H4 (cell line): ENCODE data around the gene HSD11B2. TPM values are rescaled to one million over a fixed set of nuclear protein-coding genes. Genes with fewer than 3 reads are reported as not detected.
A peak's percentile ranks its signal among the peaks of the same experiment; 100 is the strongest.

Experiments
- DNase-seq: peaks from one replicate; pipeline ENCODE4 v3.0.0-alpha.2; 2015; ENCODE audit warnings: low spot score
- total RNA-seq: library from RNA; depleted of rRNA; stranded (reverse); fragments of >200 nt; shearing (Covaris generic); gene quantifications from 2 replicates; pipeline ENCODE4 v1.2.3, GENCODE V29; 2014

The HSD11B2 gene
- total RNA-seq, 1 experiment from 2014 or later = 0.10 TPM

- no peak for DNase-seq
These were observed 1.6 kb downstream of the HSD11B2 start for GRCh38 chr16:67432506-67432890.

- no peak for DNase-seq
These were observed 2.3 kb downstream of the HSD11B2 start for GRCh38 chr16:67433131-67433719.

- no peak for DNase-seq
These were observed 4.8 kb downstream of the HSD11B2 start for GRCh38 chr16:67435758-67436164.

DNA sequence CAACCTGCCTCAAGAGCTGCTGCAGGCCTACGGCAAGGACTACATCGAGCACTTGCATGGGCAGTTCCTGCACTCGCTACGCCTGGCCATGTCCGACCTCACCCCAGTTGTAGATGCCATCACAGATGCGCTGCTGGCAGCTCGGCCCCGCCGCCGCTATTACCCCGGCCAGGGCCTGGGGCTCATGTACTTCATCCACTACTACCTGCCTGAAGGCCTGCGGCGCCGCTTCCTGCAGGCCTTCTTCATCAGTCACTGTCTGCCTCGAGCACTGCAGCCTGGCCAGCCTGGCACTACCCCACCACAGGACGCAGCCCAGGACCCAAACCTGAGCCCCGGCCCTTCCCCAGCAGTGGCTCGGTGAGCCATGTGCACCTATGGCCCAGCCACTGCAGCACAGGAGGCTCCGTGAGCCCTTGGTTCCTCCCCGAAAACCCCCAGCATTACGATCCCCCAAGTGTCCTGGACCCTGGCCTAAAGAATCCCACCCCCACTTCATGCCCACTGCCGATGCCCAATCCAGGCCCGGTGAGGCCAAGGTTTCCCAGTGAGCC is 5.8 kb downstream of the HSD11B2 start:
- DNase-seq = no peak

DNA sequence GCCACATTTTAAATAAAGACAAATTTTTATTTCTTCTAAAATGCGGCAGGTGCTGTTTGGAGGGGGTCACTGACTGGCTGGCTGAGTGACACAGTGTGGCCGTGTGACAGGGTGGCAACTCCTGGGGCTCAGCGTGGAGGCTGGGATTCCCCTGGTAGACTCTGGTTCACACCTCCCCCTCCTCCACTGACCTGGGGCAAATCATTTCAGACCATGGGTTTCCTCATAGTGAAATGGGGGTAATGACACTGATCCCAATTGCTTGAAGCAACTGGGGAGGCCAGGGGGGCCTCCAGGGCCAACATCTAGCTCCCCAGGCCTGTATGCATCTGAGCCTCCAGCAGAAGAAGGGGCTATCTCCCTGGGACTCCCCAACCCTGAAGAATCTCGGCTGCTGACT is 6.6 kb downstream of the HSD11B2 start:
- no peak for DNase-seq

DNA sequence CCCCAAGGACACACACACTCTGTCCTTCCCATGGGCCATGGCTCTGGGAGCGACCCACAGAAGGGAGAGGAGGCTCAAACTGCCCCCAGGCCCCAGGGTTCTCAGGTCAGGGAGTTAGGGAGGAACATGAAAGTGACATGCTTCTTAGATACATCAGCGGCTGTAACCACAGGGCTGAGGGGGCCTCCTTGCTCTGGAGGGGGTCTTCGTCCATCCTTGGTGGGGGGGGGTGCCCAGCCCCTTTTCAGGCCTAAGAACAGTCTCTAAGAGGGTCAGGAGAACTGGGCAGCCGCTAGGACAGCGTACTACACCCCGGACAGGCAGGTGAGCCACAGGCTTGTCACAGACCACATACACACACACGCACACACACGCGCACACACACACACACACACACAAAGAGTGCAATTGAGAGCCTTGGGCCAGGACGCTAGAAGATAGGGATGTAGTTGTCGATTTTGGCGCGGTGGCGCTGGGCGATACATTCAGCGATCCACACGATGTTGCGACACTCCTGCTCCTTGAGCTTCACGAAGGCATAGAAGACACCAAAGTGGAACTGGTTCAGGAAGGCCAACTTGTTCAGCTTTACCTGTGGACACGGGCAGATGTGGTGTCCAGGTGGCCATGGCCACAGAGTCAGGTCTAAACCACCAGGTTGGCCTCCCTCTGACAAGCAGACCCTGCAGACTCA is 7.3 kb downstream of the HSD11B2 start:
- no peak for DNase-seq

DNA sequence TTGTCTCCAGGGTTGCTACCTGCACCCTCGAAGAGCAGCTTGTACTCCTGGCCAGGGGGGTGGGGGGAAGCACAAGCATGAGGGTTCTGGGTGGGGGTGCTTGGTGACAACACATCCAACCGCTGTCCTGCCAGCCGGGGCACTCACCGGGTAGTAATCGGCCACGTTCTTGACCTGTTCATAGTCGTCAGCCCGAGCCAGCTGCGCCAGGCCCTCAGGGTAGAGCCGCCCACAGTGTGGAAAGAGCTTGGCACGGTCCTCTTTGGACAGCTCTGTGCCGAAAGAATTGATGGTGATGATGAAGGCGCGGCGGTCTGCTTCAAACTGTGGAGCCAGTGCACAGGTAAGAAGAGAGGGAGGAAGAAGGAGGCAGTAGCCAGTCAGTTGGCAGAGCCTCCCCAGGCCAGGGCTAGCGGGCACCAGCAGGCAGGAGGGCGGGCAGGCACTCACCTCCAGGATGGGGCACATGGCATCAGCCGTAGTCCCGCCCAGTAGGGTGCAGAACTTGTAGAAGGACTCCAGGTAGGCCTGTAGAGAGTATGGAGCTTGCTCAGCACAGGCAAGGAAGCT is 8.0 kb downstream of the HSD11B2 start:
- no peak for DNase-seq

GRCh38 chr16:67441271-67441753 is 10.4 kb downstream of the HSD11B2 start:
- peak; percentile 77 for DNase-seq

DNA sequence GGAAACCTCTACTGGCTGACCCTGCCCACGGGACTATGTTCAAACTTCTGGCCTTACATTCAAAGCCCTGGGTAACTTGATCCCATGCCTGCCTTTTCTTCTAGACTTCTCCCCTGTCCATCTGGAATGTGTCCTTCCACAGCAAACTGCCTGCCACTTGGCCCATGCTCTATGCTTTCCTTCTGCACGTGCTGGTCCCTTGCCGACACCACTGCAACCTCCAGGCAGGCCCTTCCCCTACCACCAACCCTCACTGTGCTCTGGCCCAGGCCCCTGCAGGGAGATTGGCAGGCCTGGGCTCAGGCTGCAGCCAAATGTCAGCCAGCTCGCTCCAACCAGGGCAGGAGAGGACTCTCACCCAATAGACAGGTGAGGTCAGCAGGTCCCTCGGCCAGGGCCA is 11.0 kb downstream of the HSD11B2 start:
- no peak for DNase-seq

GRCh38 chr16:67442581-67443255 is 11.8 kb downstream of the HSD11B2 start:
- no peak for DNase-seq

- DNase-seq = no peak
These were observed 12.3 kb downstream of the HSD11B2 start for GRCh38 chr16:67443265-67443664.

DNA sequence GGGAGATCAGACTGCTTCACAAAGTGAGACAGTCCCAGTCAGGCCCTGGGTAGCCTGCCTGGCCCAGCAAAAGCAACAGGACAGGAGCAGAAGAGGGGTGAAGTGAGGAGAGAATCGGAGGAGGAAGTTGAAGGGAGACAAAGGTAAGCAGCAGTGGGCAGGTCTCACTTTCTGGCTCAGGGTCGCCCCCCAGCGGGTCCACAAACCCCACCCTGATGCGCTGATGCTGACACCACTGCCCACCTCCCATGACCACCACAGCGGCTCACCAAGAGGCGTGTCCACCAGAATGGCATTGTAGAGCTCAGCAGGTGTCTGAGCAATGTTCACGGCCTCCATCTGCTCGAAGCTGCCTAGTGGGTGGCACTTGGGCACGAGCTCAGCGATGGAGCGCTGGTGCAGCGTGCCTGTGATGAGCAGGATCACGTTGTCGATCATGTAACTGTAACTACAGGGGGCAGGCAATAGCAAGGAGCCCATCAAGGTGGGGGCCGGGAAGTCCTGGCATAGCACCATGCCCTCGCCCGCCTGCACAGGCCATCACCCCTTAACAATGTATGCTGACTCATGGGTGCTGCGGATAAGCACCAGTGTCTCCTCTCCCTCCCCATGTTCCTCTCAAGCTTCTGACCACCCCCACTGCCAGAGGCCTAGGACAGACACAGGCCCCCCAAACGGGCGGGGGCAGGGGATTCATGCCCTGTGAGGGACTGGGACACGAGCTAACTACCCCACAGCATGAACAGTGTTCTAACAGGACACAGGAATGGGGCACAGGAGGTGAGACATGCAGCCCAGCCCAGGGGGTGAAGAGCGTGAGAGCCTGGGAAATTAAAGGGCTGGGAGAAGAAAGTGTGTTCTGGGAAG is 13.6 kb downstream of the HSD11B2 start:
- DNase-seq = no peak

DNA sequence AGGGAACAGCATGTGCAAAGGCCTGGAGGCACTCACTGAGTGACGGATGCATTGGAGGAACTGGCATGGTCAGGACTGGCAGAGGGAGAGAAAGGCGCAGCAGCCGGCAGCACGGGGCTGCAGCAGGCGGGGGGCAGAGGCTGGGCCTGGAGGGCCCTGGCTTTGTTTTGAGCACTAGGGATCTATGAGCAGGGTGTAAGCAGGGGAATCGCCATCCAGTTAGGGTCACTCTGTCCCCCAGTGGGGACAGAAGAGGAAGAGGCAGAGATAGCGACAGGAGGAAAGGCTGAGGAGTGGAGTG is 14.2 kb downstream of the HSD11B2 start:
- DNase-seq = no peak

GRCh38 chr16:67445441-67445912 is 14.6 kb downstream of the HSD11B2 start:
- DNase-seq = no peak

DNA sequence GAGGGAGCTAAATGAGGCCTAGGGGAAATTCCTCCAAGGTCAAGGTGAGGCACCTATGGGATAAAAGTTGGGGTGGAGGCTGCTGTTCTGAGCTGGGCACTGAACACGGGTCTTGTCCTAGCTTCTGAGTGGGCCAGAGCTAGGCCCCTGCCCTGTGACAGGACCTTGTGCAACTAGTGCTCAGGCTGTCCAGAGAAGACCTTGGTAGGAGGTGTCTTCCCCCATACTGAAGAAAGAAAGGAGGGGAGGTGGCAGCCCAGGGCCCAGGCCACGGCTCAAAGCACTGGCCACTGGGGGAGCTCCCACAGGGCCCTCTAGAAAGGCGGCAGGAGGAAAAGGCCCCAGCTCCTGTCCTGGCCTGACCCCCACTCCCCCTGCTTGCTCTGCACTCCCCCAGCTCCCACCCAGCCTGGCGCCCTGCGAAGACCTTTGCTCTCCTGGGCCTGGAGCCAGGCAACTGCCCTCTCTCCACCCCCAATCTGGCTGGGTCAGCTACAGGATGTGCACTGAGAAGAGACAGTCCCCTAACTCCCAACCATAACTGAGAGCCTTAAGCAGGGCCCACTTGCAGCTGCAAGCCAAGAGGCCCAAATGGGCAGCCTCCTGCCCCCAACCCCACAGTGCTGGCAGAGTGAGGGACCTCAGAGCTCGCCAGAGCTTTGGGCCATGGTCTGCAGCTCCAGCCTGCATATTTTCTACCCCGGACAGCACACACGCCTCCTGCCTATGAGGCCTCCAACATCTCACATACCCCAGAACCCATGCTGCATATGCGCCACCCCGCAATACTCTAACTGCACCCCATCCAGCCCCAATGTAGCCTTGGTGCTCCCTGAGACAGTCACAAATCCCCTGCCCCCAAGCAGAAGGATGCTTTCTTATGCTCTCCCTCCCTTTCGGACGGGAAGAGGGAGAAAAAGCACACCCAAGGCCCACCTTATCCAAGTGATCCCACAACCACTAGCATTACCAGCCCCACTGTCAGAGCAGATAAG is 15.3 kb downstream of the HSD11B2 start:
- DNase-seq = no peak

DNA sequence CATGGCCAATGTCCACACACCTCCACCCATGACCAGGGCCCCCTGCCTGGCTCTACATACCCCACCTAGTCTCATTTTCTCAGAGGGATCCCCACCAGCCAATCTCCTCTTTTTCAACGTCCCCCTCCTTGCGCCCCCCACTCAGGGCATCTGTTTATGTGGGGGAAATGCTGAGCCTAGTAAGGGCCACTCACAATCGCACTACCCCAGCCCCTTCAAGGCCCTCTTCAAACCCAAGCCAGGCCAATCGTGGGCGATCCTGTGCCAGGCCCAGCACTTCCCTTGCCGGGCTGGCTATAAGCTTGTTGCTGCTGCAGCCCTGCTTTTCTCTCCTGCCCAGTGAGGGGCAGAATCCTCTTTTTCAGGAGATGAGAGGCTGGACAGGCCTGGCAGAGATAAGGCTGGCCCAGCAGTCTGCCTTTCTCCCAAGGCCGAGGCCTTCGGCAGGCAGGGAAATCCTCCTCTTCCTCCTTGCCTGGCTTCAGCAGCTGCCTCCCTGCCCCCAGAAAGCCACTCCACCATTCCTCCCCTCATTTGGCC is 16.1 kb downstream of the HSD11B2 start:
- DNase-seq = no peak

GRCh38 chr16:67447508-67448076 is 16.7 kb downstream of the HSD11B2 start:
- no peak for DNase-seq

DNA sequence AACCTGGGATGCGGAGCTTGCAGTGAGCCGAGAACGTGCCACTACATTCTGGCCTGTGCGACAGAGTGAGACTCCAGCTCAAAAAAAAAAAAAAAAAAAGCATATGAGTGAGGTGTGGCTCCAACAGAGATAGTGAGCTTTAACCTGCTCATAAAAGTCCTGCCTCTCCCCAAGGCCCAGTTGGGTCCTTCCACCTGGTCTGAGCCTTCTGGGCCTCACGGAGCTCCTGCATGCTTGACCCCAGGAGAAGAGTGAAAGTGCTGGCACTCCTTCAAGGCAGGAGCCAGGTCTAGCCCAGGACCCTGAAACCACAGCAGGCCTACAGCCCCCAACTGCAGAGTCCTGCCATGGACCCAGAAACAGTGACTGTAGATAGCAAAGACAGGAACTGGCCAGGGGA is 17.7 kb downstream of the HSD11B2 start:
- DNase-seq = no peak

DNA sequence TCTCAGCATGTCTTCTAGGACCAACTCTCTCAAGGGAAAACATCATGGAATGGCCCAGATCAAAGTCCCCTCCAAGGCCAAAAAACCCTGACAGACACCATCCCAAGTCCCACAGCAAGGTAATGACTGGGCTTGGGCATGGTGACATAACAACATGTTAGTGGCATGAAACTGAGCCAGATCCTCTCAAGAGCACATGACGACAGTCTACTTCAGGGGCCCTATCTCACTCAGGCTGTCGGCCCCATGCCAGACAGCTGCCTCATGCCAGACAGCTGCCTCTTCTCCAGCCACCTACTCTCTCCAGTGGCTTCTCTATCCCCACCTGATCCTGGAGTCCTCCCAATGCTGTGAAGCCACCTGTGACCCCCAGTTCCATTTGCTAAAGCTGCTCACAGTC is 18.4 kb downstream of the HSD11B2 start:
- DNase-seq = no peak

DNA sequence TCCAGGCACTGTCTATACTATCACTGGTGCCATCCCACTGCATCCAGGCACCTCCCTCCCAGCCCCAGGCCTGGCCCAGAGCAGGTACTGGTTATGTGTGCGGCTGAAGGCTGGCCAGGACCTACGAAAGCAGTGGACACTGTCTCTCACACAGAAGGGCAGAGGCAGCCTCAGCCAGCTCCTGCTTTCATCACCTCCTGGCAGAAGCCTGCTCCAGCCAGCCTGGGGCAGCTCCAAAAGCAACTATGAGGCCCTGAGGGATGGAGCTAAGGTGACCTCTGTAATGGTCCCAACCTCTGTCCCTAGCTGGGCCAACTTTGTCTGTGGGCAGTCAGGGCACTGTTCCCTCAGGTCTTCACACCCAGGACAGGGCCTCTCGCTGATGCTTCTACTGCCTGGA is 18.8 kb downstream of the HSD11B2 start:
- no peak for DNase-seq
